A673 (cell line): ENCODE results near the gene CEP164.

Experiments used
- EZH2 ChIP-seq: fragments of 200-600 bp; sonication (generic); IDR thresholded peaks from 2 replicates; pipeline ENCODE4 v1.6.1; 2017; ENCODE audit warnings: borderline replicate concordance, low read depth, mild to moderate bottlenecking, mixed read lengths, antibody characterized with exemption, low read length; ENCODE audit not compliant: poor library complexity, severe bottlenecking
- TF ChIP-seq, protein P1 (sequence below): fragments of 300-800, 200-600 bp; sonication (generic); conservative IDR thresholded peaks from 2 replicates; pipeline ENCODE4 v1.5.1; 2017; ENCODE audit warnings: low read depth, mild to moderate bottlenecking, antibody characterized with exemption, low read length, moderate library complexity, mixed read lengths

DNA sequence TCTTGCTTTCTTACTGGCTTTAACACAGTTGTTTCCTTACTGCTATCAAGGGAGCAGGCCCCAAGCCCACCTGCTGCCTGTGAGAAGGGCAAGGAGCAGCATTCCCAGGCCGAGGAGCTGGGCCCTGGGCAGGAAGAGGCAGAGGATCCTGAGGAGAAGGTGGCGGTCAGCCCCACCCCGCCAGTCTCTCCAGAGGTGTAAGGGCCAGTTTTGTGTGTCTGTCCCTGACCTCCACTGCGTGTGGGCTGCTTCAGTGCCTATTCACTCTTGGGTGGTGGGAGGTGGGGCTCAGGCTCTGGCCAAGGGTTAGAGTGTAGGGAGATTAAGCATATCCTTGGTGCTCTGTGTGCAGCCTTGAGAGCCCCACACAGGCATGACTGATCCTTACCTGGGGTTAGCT lies 55.1 kb downstream of the CEP164 start:
- TF ChIP-seq, protein P1, sequence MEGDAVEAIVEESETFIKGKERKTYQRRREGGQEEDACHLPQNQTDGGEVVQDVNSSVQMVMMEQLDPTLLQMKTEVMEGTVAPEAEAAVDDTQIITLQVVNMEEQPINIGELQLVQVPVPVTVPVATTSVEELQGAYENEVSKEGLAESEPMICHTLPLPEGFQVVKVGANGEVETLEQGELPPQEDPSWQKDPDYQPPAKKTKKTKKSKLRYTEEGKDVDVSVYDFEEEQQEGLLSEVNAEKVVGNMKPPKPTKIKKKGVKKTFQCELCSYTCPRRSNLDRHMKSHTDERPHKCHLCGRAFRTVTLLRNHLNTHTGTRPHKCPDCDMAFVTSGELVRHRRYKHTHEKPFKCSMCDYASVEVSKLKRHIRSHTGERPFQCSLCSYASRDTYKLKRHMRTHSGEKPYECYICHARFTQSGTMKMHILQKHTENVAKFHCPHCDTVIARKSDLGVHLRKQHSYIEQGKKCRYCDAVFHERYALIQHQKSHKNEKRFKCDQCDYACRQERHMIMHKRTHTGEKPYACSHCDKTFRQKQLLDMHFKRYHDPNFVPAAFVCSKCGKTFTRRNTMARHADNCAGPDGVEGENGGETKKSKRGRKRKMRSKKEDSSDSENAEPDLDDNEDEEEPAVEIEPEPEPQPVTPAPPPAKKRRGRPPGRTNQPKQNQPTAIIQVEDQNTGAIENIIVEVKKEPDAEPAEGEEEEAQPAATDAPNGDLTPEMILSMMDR, result no peak
- no peak for TF ChIP-seq EZH2
